AG09309 (cell line): ENCODE measurements around the gene RNF183.
A peak's percentile ranks its signal among the peaks of the same experiment; 100 is the strongest.

Experiments used
- DNase-seq: peaks from one replicate; pipeline ENCODE4 v3.0.0-alpha.2; 2010; ENCODE audit warnings: low read depth
- H3K4me3 ChIP-seq: 2 replicates; pipeline ENCODE4 v1.5.1; 2011; ENCODE audit warnings: mild to moderate bottlenecking, low read depth, low read length, moderate library complexity; ENCODE audit not compliant: control insufficient read depth
- CTCF ChIP-seq: IDR thresholded peaks from 2 replicates; pipeline ENCODE4 v1.5.1; 2011; ENCODE audit warnings: mild to moderate bottlenecking, low read depth, low read length, inconsistent platforms; ENCODE audit not compliant: insufficient read depth, control insufficient read depth; ENCODE audit errors: missing control alignments

The RNF183 gene

DNA sequence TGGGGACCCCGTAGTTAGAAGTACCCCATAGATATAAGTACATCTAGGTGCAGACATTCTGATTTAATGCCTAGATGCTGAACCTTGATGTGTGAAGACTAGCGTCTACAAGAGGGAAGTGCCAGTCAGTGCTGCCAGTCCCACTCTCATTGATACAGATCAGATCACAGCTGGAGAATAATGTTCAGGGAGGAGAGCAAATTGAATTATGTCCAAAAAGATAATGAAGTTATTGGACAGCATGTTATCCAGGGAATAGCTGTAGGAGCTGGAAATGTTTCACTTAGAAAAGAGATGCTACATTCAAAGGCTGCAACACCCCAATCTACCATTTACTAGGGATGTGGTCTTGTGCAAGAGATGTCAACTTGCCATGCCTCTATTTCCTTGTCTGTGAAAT, 15.9 kb upstream of the RNF183 start:
- DNase-seq, result no peak
- no peak overlapping the region for H3K4me3 ChIP-seq
- TF ChIP-seq CTCF, result no peak

DNA sequence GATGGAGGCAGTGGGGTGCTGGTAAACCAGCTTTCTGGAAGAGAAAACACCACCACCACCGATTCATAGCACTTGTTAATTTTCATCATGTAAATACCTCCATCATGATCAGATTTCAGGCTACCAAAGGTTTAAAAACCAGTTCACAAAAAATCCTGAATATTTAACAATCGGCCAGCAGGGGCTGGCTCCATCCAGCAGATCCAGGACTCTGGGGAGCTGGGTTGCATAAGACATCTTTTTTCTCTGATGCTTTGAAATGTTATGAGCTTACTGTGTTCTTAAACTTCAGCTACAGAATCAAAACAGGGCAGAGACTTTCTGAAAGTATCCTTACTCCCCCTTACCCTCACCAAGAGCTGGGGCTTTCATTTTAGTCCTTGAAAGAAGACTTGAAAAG, 14.6 kb upstream of the RNF183 start:
- no peak overlapping the region for H3K4me3 ChIP-seq
- TF ChIP-seq CTCF, result peak; percentile 43
- DNase-seq, result no peak

DNA sequence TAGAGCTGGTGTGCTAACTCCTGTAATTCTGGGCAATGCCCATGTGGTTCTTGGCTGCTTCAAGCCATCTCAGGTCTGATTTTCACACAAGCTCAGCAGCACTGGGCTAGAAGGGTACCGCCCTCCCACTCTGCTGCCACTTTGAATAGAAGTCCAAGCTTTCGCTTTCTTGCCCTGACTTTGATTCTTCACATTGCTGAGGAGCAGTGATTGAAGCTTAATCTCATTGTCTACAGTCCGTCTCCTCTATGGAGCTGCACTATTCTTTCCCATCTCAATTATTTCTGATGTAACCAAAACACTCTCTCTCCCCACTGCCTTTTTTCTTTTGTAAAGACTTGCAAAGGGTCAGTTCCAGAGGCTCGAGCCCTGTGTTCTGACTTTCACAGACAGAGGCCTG, 12.9 kb upstream of the RNF183 start:
- TF ChIP-seq CTCF, result no peak
- H3K4me3 ChIP-seq, result no peak overlapping the region
- DNase-seq, result no peak

DNA sequence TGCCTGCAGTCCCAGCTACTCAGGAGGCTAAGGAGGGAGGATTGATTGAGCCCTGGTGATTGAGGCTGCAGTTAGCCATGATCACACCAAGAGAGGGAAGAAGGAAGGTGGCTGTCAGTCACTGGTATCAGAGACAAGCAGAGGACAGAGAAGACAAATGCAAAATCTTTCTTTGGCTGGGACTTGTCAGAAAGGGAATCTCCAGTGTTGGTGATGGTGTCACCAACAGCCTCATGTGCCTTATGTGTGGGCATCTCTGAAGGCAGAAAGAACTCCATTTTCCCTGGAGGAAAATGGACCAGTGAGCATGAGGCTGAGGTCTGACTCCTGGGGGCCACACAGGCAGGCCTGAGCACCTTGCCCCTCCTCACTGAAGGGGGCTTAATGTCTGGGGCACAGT, 12.1 kb upstream of the RNF183 start:
- DNase-seq, result no peak
- TF ChIP-seq CTCF, result no peak
- no peak overlapping the region for H3K4me3 ChIP-seq

- TF ChIP-seq CTCF, result no peak
- H3K4me3 ChIP-seq, result no peak overlapping the region
- DNase-seq, result no peak
These were observed 10.1 kb upstream of the RNF183 start for GRCh38 chr9:113313261-113313660.

GRCh38 chr9:113311961-113312360, 8.8 kb upstream of the RNF183 start:
- no peak overlapping the region for H3K4me3 ChIP-seq
- TF ChIP-seq CTCF, result no peak
- DNase-seq, result peak; percentile 23

GRCh38 chr9:113310538-113310937, 7.4 kb upstream of the RNF183 start:
- no peak overlapping the region for H3K4me3 ChIP-seq
- no peak for DNase-seq
- no peak for TF ChIP-seq CTCF
